ENCODE measurements around the gene GABRB1. TPM values are rescaled to one million over a fixed set of nuclear protein-coding genes. Genes with fewer than 3 reads are reported as not detected.

Gene GABRB1
- polyA plus RNA-seq, 3 donors = not detected

DNA sequence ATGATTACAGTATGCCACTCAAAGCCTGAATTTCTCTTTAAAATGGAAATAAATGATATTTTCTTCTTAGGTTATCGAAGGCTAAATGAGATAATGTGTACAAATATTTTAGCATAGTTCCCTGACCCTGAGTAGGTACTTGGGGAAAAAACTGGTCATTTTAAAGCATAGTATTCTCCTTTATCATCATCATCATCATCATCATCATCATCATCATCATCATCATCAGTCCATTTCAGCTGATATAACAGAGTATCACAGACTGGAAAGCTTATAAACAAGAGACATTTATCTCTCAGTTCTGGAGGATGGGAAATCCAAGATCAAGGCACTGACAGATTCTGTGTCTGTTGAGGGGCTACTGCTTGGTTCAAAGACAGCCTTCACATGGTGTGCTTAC is 13.9 kb downstream of the GABRB1 start:
- H3K9me3 ChIP-seq (replicated peaks in 1 of 2; ENCODE audit: control insufficient read depth in 1 of 2, insufficient read depth in 1 of 2, low read length in 2 of 2) = no peaks in the 10 kb centered on the region
- H3K27me3 Mint-ChIP-seq (ENCODE audit: low read depth in 3 of 3) = peaks cover 0 to 4% (median 3%) of the 10 kb centered on the region in 3 donors
- no peaks in the 10 kb centered on the region for H3K79me2 ChIP-seq (ENCODE audit: insufficient read depth, low read length)
- no peak overlapping the region for H3K9ac ChIP-seq (ENCODE audit: insufficient read depth, low read length, poor library complexity, severe bottlenecking)
- H3K36me3 ChIP-seq (replicated peaks in 1 of 2; ENCODE audit: control insufficient read depth in 1 of 2, insufficient read depth in 2 of 2, low read length in 2 of 2) = no peaks in the 10 kb centered on the region
- H3K27ac Mint-ChIP-seq = no peak overlapping the region
- no peak for DNase-seq
- no peaks in the 10 kb centered on the region for H3K4me1 ChIP-seq (ENCODE audit: control insufficient read depth in 1 of 2, insufficient read depth in 2 of 2, low read length in 2 of 2)
- no peak overlapping the region for H3K27ac ChIP-seq (ENCODE audit: low read depth in 1 of 2, low read length in 2 of 2)
- no peaks in the 10 kb centered on the region for H3K36me3 Mint-ChIP-seq
- no peaks in the 10 kb centered on the region for H4K20me1 ChIP-seq (ENCODE audit: insufficient read depth, low read length)
- intact Hi-C loops (cut with micrococcal nuclease) = no loop called here
- no peak for TF ChIP-seq CTCF (IDR thresholded peaks at IDR 0.05)
- no peaks in the 10 kb centered on the region for H3K27me3 ChIP-seq (ENCODE audit: control insufficient read depth in 2 of 2, insufficient read depth in 2 of 2, low read length in 2 of 2)
- H2AFZ ChIP-seq (ENCODE audit: insufficient read depth, low read depth, low read length, poor library complexity, severe bottlenecking) = no peak overlapping the region
- no peaks in the 10 kb centered on the region for H3K4me1 Mint-ChIP-seq
- no CpG with 5 or more reads among the region's 1 CpG for whole genome bisulfite sequencing (ENCODE audit: insufficient coverage)
- no peaks in the 10 kb centered on the region for H3K9me3 Mint-ChIP-seq
- no peak overlapping the region for H3K4me2 ChIP-seq (replicated peaks; ENCODE audit: extremely low read depth, low read length, poor library complexity, severe bottlenecking)
- H3K4me3 ChIP-seq (replicated peaks in 1 of 3; ENCODE audit: low read depth in 2 of 3, low read length in 3 of 3) = no peak overlapping the region
- H3K4me3 Mint-ChIP-seq = no peak overlapping the region

DNA sequence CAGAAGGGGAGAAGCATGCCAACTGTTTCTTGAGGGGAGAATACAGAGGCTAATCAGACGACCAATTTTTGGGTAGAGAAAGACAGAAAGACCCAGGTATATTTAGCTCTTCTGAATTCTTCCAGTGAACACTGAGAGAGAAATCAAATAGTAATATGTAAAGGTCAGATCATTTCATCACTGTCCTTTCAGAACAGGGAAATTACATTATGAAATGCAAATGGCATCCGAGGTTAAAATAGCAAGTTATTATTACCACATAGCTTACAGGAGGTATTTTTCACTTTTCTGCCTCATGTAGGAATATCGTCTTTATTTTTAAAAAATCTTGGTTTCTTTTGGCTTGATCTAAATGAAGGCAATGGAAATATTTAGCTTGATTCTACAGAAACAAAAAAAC is 18.0 kb downstream of the GABRB1 start:
- no peaks in the 10 kb centered on the region for H3K4me1 Mint-ChIP-seq
- no peak overlapping the region for H3K27ac ChIP-seq (ENCODE audit: low read depth in 1 of 2, low read length in 2 of 2)
- H3K4me3 ChIP-seq (replicated peaks in 1 of 3; ENCODE audit: low read depth in 2 of 3, low read length in 3 of 3) = no peak overlapping the region
- peaks cover 0 to 2% (median 0%) of the 10 kb centered on the region in 7 donors for H3K9me3 Mint-ChIP-seq
- no peaks in the 10 kb centered on the region for H3K4me1 ChIP-seq (ENCODE audit: control insufficient read depth in 1 of 2, insufficient read depth in 2 of 2, low read length in 2 of 2)
- no peaks in the 10 kb centered on the region for H3K36me3 ChIP-seq (replicated peaks in 1 of 2; ENCODE audit: control insufficient read depth in 1 of 2, insufficient read depth in 2 of 2, low read length in 2 of 2)
- H3K27ac Mint-ChIP-seq = no peak overlapping the region
- no peak overlapping the region for H3K4me2 ChIP-seq (replicated peaks; ENCODE audit: extremely low read depth, low read length, poor library complexity, severe bottlenecking)
- no peaks in the 10 kb centered on the region for H3K79me2 ChIP-seq (ENCODE audit: insufficient read depth, low read length)
- no peak for TF ChIP-seq CTCF (IDR thresholded peaks at IDR 0.05)
- no peaks in the 10 kb centered on the region for H4K20me1 ChIP-seq (ENCODE audit: insufficient read depth, low read length)
- H2AFZ ChIP-seq (ENCODE audit: insufficient read depth, low read depth, low read length, poor library complexity, severe bottlenecking) = no peak overlapping the region
- H3K9ac ChIP-seq (ENCODE audit: insufficient read depth, low read length, poor library complexity, severe bottlenecking) = no peak overlapping the region
- no CpG with 5 or more reads among the region's 3 CpGs for WGBS (ENCODE audit: insufficient coverage)
- peaks cover 2 to 3% of the 10 kb centered on the region in 2 donors for H3K27me3 ChIP-seq (ENCODE audit: control insufficient read depth in 2 of 2, insufficient read depth in 2 of 2, low read length in 2 of 2)
- no peaks in the 10 kb centered on the region for H3K36me3 Mint-ChIP-seq
- no peak overlapping the region for H3K4me3 Mint-ChIP-seq
- DNase-seq = no peak
- intact Hi-C loops (cut with micrococcal nuclease) = no loop called here
- H3K27me3 Mint-ChIP-seq (ENCODE audit: low read depth in 3 of 3) = peaks cover 3 to 11% (median 9%) of the 10 kb centered on the region in 3 donors
- H3K9me3 ChIP-seq (replicated peaks in 1 of 2; ENCODE audit: control insufficient read depth in 1 of 2, insufficient read depth in 1 of 2, low read length in 2 of 2) = no peaks in the 10 kb centered on the region
